GM23338 (cell line): ENCODE measurements around the gene NACA2.

Experiments
- EZH2 ChIP-seq: fragments of 200-600 bp; sonication (generic); IDR thresholded peaks from one replicate; pipeline ENCODE4 v1.8.0; 2017; ENCODE audit warnings: antibody characterized with exemption, mild to moderate bottlenecking, low read depth; ENCODE audit not compliant: unreplicated experiment
- EZH2phosphoT487 ChIP-seq: fragments of 200-600 bp; sonication (generic); IDR thresholded peaks from one replicate; pipeline ENCODE4 v1.8.1; 2018; ENCODE audit warnings: antibody characterized with exemption; ENCODE audit not compliant: unreplicated experiment
- POLR2AphosphoS5 ChIP-seq: IDR thresholded peaks from 2 replicates; pipeline ENCODE4 v1.6.1; 2016; ENCODE audit warnings: antibody characterized with exemption, low read depth
- ZNF114 ChIP-seq: fragments of 250-450 bp; sonication (Bioruptor Pico); IDR thresholded peaks from 2 replicates; pipeline ENCODE4 v1.5.0; 2020; ENCODE audit warnings: mild to moderate bottlenecking, moderate library complexity
- TF ChIP-seq, protein P1 (sequence below), 2 experiments: fragments of 200-600 bp in 1 of 2; sonication (generic) in 1 of 2; conservative IDR thresholded peaks; 2 replicates each; pipeline versions ENCODE4 v1.5.1 to v1.6.1; 2016 to 2017; ENCODE audit warnings: antibody characterized with exemption in 2 of 2, low read depth in 2 of 2, mild to moderate bottlenecking in 2 of 2, moderate library complexity in 1 of 2
- TF ChIP-seq, protein P2 (sequence below): IDR thresholded peaks from one replicate; pipeline ENCODE4 v1.6.1; 2018; ENCODE audit warnings: antibody characterized with exemption; ENCODE audit not compliant: unreplicated experiment

DNA sequence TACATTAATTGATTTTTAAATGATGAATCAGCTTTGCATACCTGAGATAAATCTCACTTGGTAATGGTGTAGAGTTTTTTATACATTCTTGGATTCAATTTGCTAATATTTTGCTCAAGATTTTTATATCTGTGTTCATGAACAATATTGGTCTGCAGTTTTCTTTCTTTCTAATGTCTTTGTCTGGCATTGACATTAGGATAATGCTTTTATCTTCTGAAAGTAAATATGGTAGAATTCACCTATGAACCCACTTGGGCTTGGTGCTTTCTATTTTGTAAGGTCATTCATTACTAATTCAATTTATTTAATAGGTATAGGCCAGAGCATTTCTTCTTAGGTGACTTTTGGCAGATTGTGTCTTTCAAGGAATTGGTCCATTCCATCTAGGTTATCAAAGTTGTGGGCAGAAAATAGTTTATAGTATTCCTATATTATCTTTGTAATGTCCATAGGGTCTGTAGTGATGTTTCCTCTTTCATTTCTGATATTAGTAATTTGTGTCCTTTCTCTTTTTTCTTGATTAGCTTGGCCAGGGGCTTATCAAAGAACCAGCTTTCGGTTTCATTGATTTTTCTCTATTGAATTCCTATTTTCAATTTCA lies 45.6 kb downstream of the NACA2 start:
- TF ChIP-seq, protein P1, sequence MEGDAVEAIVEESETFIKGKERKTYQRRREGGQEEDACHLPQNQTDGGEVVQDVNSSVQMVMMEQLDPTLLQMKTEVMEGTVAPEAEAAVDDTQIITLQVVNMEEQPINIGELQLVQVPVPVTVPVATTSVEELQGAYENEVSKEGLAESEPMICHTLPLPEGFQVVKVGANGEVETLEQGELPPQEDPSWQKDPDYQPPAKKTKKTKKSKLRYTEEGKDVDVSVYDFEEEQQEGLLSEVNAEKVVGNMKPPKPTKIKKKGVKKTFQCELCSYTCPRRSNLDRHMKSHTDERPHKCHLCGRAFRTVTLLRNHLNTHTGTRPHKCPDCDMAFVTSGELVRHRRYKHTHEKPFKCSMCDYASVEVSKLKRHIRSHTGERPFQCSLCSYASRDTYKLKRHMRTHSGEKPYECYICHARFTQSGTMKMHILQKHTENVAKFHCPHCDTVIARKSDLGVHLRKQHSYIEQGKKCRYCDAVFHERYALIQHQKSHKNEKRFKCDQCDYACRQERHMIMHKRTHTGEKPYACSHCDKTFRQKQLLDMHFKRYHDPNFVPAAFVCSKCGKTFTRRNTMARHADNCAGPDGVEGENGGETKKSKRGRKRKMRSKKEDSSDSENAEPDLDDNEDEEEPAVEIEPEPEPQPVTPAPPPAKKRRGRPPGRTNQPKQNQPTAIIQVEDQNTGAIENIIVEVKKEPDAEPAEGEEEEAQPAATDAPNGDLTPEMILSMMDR (conservative IDR thresholded peaks at IDR 0.05; ENCODE audit: low read depth in 2 of 2): no peak
- TF ChIP-seq POLR2AphosphoS5 (no peak), ZNF114 (CRISPR knock-in tag) (no peak), EZH2phosphoT487 (no peak), EZH2 (no peak)
- TF ChIP-seq, protein P2, sequence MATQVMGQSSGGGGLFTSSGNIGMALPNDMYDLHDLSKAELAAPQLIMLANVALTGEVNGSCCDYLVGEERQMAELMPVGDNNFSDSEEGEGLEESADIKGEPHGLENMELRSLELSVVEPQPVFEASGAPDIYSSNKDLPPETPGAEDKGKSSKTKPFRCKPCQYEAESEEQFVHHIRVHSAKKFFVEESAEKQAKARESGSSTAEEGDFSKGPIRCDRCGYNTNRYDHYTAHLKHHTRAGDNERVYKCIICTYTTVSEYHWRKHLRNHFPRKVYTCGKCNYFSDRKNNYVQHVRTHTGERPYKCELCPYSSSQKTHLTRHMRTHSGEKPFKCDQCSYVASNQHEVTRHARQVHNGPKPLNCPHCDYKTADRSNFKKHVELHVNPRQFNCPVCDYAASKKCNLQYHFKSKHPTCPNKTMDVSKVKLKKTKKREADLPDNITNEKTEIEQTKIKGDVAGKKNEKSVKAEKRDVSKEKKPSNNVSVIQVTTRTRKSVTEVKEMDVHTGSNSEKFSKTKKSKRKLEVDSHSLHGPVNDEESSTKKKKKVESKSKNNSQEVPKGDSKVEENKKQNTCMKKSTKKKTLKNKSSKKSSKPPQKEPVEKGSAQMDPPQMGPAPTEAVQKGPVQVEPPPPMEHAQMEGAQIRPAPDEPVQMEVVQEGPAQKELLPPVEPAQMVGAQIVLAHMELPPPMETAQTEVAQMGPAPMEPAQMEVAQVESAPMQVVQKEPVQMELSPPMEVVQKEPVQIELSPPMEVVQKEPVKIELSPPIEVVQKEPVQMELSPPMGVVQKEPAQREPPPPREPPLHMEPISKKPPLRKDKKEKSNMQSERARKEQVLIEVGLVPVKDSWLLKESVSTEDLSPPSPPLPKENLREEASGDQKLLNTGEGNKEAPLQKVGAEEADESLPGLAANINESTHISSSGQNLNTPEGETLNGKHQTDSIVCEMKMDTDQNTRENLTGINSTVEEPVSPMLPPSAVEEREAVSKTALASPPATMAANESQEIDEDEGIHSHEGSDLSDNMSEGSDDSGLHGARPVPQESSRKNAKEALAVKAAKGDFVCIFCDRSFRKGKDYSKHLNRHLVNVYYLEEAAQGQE: no peak
